ENCODE measurements around the gene DNAJA2. TPM values are rescaled to one million over a fixed set of nuclear protein-coding genes. Genes with fewer than 3 reads are reported as not detected.

The DNAJA2 gene
- total RNA-seq, 4 donors from 2014 or later = 30.5 to 45.7 (median 36.5) TPM

DNA sequence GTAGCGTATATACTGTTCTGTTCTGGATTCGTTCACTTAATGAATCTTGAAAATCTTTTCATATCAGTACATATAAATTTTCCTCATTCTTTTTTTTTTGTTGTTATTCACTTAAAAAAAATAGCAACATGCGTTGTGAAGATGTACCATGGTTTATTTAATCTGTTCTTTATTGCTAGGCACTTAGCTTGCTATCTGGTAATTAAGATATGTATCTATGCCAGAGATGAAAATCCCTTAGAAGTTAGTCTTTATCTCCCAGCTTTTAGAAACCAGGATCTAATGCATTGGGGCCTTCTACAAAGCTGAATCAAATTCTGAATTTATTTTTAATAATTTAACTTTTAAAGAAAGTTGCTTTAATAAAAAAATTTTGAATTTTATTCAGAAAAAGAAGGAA, 13.0 kb upstream of the DNAJA2 start:
- no peaks in the 10 kb centered on the region for H3K9me3 ChIP-seq
- H3K27ac ChIP-seq = no peak overlapping the region
- no peaks in the 10 kb centered on the region for H3K4me1 ChIP-seq
- no peaks in the 10 kb centered on the region for H3K27me3 ChIP-seq
- H3K4me3 ChIP-seq = no peak overlapping the region
- no peak for DNase-seq
- no peak for TF ChIP-seq POLR2A (IDR thresholded peaks at IDR 0.05)
- TF ChIP-seq, protein P1, sequence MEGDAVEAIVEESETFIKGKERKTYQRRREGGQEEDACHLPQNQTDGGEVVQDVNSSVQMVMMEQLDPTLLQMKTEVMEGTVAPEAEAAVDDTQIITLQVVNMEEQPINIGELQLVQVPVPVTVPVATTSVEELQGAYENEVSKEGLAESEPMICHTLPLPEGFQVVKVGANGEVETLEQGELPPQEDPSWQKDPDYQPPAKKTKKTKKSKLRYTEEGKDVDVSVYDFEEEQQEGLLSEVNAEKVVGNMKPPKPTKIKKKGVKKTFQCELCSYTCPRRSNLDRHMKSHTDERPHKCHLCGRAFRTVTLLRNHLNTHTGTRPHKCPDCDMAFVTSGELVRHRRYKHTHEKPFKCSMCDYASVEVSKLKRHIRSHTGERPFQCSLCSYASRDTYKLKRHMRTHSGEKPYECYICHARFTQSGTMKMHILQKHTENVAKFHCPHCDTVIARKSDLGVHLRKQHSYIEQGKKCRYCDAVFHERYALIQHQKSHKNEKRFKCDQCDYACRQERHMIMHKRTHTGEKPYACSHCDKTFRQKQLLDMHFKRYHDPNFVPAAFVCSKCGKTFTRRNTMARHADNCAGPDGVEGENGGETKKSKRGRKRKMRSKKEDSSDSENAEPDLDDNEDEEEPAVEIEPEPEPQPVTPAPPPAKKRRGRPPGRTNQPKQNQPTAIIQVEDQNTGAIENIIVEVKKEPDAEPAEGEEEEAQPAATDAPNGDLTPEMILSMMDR (IDR thresholded peaks at IDR 0.05) = no peak
- H3K36me3 ChIP-seq = no peaks in the 10 kb centered on the region

DNA sequence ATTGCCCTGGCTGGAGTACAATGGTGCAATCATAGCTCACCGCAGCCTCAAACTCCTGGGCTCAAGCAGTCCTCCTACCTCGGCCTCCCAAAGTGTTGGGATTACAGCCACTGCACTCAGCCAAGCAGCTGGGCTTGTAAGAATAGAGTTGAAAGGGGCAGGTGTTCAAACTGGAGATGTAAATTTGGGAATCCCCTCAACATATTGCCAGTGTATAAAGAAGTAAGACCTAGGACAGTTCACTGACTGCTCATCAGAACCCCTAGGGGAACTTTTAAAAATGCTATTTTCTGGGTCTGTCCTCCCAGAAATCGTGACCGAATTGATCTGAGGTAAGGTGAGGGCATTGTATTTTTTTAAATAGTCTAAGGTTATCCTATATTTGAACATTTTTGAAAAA, 8.9 kb upstream of the DNAJA2 start:
- DNase-seq = no peak
- H3K4me1 ChIP-seq = no peaks in the 10 kb centered on the region
- no peak overlapping the region for H3K4me3 ChIP-seq
- H3K27ac ChIP-seq = no peak overlapping the region
- no peaks in the 10 kb centered on the region for H3K36me3 ChIP-seq
- no peaks in the 10 kb centered on the region for H3K27me3 ChIP-seq
- TF ChIP-seq, protein P1 (IDR thresholded peaks at IDR 0.05) = no peak
- no peak for TF ChIP-seq POLR2A (IDR thresholded peaks at IDR 0.05)
- no peaks in the 10 kb centered on the region for H3K9me3 ChIP-seq

DNA sequence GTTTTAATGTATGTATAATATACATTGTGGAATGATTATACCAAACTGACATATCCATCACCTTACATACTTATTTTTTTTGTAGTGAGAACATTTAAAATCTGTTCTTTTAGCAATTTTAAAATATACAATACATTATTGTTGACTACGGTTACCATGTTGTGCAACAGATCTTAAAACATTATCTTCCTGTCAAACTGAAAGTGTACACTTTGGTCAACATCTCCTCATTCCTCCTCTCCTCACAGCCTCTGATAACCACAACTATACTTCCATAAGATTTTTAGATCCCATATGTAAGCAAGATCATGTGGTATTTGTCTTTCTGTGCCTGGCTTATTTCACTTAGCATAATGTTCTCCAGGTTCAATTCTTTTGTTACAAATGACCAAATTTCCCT, 7.5 kb upstream of the DNAJA2 start:
- TF ChIP-seq POLR2A (IDR thresholded peaks at IDR 0.05) = no peak
- TF ChIP-seq, protein P1 (IDR thresholded peaks at IDR 0.05) = no peak
- H3K4me3 ChIP-seq = no peak overlapping the region
- no peak for DNase-seq
- H3K36me3 ChIP-seq = no peaks in the 10 kb centered on the region
- no peaks in the 10 kb centered on the region for H3K9me3 ChIP-seq
- H3K27me3 ChIP-seq = no peaks in the 10 kb centered on the region
- no peaks in the 10 kb centered on the region for H3K4me1 ChIP-seq
- H3K27ac ChIP-seq = no peak overlapping the region

DNA sequence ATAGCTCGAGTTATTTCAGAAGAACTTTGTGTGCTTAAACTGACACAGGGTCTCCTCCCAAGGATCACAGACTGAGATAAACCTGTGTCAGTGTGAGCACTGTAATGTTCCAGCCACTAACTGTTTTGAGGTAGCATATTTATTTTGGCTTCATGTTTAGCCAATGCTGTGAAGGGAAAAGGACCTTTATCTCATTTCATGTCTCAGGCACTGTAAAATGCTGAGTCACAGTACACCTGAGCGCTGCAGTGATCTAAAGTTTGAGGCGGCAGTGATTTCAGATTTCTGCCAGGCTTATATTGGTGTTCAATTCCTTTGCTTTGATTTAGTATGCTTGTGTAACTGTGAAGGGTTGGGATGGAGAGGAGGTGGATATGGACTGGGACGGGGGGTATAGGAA, 3.1 kb upstream of the DNAJA2 start:
- H3K27ac ChIP-seq = no peak overlapping the region
- DNase-seq = peak in 1 of 3 donors; percentile 55
- H3K27me3 ChIP-seq = no peaks in the 10 kb centered on the region
- peaks cover 0 to 14% (median 6%) of the 10 kb centered on the region in 4 donors for H3K4me1 ChIP-seq
- no peak overlapping the region for H3K4me3 ChIP-seq
- no peak for TF ChIP-seq POLR2A (IDR thresholded peaks at IDR 0.05)
- TF ChIP-seq, protein P1 (IDR thresholded peaks at IDR 0.05) = no peak
- no peaks in the 10 kb centered on the region for H3K9me3 ChIP-seq
- H3K36me3 ChIP-seq = no peaks in the 10 kb centered on the region

DNA sequence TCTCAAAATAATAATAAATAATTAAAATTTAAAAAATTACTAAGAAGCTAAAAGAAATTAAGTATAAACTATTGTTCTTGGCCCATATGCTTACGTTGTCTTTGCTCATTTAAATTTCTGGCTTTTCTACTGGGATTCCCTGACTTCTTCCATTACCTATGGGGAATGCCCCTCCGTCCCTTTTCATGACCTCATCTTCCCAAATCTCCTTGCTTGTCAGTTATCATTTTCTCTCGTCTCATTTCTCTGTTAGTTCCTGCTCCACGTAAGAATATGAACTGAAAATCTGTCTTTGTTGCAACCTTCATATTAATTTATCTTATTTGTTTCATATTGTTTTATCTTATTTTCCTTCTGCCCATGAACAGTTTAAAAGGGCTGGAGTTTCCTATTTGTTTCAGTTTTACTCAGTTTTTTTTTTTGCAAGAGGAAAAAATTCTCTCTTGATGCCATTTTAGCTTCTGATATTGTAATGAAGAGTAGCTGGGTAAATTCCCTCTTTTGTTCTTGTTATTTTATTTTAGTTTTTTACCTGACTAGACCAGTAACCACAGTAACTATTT, 2.5 kb upstream of the DNAJA2 start:
- Histone ChIP-seq H3K4me3 (no peak overlapping the region), H3K36me3 (no peaks in the 10 kb centered on the region), H3K27me3 (no peaks in the 10 kb centered on the region), H3K4me1 (peaks cover 0 to 17% (median 7%) of the 10 kb centered on the region in 4 donors), H3K9me3 (no peaks in the 10 kb centered on the region), H3K27ac (no peak overlapping the region)
- TF ChIP-seq, protein P1 (IDR thresholded peaks at IDR 0.05) = no peak
- TF ChIP-seq POLR2A (IDR thresholded peaks at IDR 0.05) = no peak
- no peak for DNase-seq

DNA sequence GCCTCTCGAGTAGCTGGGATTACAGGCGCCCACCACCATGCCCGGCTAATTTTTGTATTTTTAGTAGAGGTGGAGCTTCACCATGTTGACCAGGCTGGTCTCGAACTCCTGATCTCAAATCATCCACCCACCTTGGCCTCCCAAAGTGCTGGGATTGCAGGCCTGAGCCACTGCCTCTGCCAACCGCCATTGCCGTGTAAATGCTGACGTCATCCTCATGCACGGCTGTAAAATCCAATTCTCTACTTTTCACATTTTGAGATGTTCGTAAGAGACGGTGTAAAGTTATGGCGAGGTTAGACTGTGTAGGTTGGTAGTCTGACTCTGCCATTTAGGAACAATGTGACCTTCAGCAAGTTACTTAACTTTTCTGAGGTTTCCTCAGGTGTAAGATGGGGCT, 1.7 kb upstream of the DNAJA2 start:
- Histone ChIP-seq H3K36me3 (peaks cover 0 to 3% (median 0%) of the 10 kb centered on the region in 3 donors), H3K27me3 (no peaks in the 10 kb centered on the region), H3K9me3 (no peaks in the 10 kb centered on the region), H3K4me1 (peaks cover 0 to 21% (median 7%) of the 10 kb centered on the region in 4 donors), H3K4me3 (no peak overlapping the region), H3K27ac (no peak overlapping the region)
- TF ChIP-seq, protein P1 (IDR thresholded peaks at IDR 0.05) = no peak
- DNase-seq = no peak
